ENCODE results near the gene NOXO1.

NOXO1 gene

DNA sequence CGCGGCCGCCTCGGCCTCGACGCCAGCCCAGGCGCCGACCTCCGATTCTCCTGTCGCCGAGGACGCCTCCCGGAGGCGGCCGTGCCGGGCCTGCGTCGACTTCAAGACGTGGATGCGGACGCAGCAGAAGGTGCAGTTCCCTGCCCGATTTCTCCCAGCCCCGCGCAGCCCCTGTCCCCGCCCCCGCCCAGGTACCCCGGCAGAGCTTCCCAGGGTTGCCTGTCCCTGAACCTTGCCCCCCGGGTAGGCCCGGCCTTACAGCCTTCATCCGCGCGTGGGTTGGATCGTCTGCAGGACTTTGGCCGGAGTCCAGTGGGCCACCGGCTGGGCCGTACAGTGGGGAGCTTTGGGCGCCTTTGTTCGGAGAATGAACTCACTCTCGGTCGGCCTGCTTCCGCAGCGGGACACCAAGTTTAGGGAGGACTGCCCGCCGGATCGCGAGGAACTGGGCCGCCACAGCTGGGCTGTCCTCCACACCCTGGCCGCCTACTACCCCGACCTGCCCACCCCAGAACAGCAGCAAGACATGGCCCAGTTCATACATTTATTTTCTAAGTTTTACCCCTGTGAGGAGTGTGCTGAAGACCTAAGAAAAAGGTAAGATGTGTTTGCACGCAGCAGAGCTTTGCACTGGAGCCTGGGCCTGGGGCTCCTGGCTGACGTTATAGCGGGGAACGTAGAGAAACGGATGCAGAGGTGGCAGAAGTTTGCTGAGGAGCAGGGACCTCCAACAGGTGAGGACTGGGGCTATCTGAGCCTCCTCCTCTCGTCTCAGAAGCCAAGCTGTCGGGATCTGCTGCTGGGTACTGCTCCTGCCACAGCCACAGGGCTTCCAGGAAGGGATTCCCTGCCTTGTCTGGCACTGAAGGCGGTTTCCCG, 3.3 kb upstream of the NOXO1 start:
- TF ChIP-seq CTCF (IDR thresholded peaks at IDR 0.05; ENCODE audit: low read depth, low read length), result no peak
- Histone ChIP-seq H3K27me3 (peaks cover 23% of the 10 kb centered on the region), H3K4me3 (ENCODE audit: low read depth, low read length) (peak overlapping the region; percentile 86), H3K9me3 (no peaks in the 10 kb centered on the region), H3K4me1 (peaks cover 3% of the 10 kb centered on the region; the same call in 1 of the 2 replicates), H3K36me3 (peaks cover 17% of the 10 kb centered on the region)
- DNase-seq, result no peak

DNA sequence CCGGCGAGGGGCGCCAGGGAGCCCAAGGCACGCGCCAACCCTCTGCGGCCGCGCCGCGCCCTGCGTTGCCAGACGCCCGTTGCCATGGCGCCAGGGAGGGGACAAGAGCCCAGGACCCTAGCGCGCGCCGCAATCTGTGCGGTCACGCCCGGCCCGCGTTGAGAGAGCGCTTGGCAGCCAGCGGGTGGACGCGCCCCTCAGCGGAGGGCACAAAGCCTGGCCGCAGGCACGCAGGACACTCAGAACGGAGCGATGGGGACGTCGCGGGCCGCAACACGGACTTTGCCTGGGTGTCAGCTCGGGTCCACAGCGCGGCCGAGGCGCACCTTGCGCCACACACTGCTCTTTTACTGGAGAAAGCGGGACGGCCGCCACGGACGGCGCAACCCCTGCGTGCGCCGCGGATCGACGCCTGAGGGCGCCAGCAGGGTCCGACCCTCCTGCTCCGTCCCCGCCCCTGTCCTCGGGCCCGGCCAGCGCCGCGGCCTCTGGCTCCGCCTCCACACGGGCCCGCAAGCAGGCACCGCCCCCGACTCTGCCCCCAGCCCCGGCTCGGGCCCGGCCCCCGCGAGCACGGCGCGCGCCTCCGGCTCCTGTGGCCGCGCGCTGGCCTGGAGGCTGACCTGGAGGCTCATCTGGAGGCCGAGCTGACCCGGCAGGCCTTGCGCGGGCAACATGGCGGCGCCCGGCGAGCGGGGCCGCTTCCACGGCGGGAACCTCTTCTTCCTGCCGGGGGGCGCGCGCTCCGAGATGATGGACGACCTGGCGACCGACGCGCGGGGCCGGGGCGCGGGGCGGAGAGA, 2.5 kb upstream of the NOXO1 start, which contains the start of gene GFER:
Gene GFER (plus strand): TSS at position 650 of the 803 bp plus-strand sequence. CDS start 26 bp downstream, at position 676.
- TF ChIP-seq CTCF (IDR thresholded peaks at IDR 0.05; ENCODE audit: low read depth, low read length), result peak; percentile 52; the same call in 1 of the 2 replicates
- H3K36me3 ChIP-seq, result peaks cover 19% of the 10 kb centered on the region
- peak; percentile 96 for DNase-seq
- peaks cover 14% of the 10 kb centered on the region for H3K27me3 ChIP-seq
- H3K4me1 ChIP-seq, result peaks cover 3% of the 10 kb centered on the region; the same call in 1 of the 2 replicates
- peak within 1 kb of the TSS; percentile 86 for H3K4me3 ChIP-seq (ENCODE audit: low read depth, low read length)
- H3K9me3 ChIP-seq, result no peaks in the 10 kb centered on the region

- no peak for DNase-seq
- H3K36me3 ChIP-seq, result peaks cover 26% of the 10 kb centered on the region
- H3K9me3 ChIP-seq, result no peaks in the 10 kb centered on the region
- peaks cover 13% of the 10 kb centered on the region; the same call in 1 of the 2 replicates for H3K27me3 ChIP-seq
- peaks cover 3% of the 10 kb centered on the region; the same call in 1 of the 2 replicates for H3K4me1 ChIP-seq
- peak overlapping the region; percentile 66 for H3K4me3 ChIP-seq (ENCODE audit: low read depth, low read length)
- no peak; the same call in 1 of the 2 replicates for TF ChIP-seq CTCF (IDR thresholded peaks at IDR 0.05; ENCODE audit: low read depth, low read length)
Observed at GRCh38 chr16:1982991-1983543, 1.8 kb upstream of the NOXO1 start.

DNA sequence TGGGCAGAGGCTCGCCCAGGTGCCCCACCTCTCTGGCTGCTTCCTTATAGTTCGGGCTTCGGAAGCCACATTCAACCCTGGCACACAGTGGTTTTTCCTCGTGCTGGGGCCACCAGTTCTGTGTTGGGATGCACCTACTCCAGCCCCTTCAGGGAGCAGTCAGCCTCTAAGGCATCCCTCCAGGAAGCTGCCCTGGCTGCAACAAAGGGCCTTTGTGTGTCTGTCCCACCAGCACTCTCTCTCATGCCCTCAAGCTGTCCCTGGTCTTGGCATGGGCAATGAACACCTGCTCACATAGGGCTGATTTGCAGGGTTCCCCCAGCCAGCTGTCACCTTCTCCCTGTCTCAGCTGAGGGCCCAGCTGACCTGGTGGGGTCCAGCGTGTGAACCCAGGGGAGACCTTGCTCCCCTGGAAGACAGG, 754 bp upstream of the NOXO1 start:
- peaks cover 13% of the 10 kb centered on the region; the same call in 1 of the 2 replicates for H3K27me3 ChIP-seq
- peaks cover 3% of the 10 kb centered on the region; the same call in 1 of the 2 replicates for H3K4me1 ChIP-seq
- H3K36me3 ChIP-seq, result peaks cover 33% of the 10 kb centered on the region
- no peak overlapping the region for H3K4me3 ChIP-seq (ENCODE audit: low read depth, low read length)
- no peaks in the 10 kb centered on the region for H3K9me3 ChIP-seq
- DNase-seq, result no peak
- TF ChIP-seq CTCF (IDR thresholded peaks at IDR 0.05; ENCODE audit: low read depth, low read length), result no peak

- peaks cover 13% of the 10 kb centered on the region; the same call in 1 of the 2 replicates for H3K27me3 ChIP-seq
- DNase-seq, result no peak
- no peaks in the 10 kb centered on the region for H3K9me3 ChIP-seq
- H3K36me3 ChIP-seq, result peaks cover 30% of the 10 kb centered on the region
- peaks cover 3% of the 10 kb centered on the region; the same call in 1 of the 2 replicates for H3K4me1 ChIP-seq
- H3K4me3 ChIP-seq (ENCODE audit: low read depth, low read length), result no peak overlapping the region
- no peak for TF ChIP-seq CTCF (IDR thresholded peaks at IDR 0.05; ENCODE audit: low read depth, low read length)
Observed at GRCh38 chr16:1980770-1981087, 540 bp downstream of the NOXO1 start.
